ENCODE results near the gene SH3RF3. TPM values are rescaled to one million over a fixed set of nuclear protein-coding genes. Genes with fewer than 3 reads are reported as not detected.

Gene SH3RF3
- polyA plus RNA-seq, 1 of the 3 experiments (the other 2 are of a cell fraction): 1.9 TPM

GRCh38 chr2:109244750-109245382, 115.9 kb downstream of the SH3RF3 start (continued):
- TF ChIP-seq, protein P1, sequence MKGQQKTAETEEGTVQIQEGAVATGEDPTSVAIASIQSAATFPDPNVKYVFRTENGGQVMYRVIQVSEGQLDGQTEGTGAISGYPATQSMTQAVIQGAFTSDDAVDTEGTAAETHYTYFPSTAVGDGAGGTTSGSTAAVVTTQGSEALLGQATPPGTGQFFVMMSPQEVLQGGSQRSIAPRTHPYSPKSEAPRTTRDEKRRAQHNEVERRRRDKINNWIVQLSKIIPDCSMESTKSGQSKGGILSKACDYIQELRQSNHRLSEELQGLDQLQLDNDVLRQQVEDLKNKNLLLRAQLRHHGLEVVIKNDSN (IDR thresholded peaks at IDR 0.05; ENCODE audit: borderline replicate concordance, low read depth): no peak
- TF ChIP-seq, protein P2, sequence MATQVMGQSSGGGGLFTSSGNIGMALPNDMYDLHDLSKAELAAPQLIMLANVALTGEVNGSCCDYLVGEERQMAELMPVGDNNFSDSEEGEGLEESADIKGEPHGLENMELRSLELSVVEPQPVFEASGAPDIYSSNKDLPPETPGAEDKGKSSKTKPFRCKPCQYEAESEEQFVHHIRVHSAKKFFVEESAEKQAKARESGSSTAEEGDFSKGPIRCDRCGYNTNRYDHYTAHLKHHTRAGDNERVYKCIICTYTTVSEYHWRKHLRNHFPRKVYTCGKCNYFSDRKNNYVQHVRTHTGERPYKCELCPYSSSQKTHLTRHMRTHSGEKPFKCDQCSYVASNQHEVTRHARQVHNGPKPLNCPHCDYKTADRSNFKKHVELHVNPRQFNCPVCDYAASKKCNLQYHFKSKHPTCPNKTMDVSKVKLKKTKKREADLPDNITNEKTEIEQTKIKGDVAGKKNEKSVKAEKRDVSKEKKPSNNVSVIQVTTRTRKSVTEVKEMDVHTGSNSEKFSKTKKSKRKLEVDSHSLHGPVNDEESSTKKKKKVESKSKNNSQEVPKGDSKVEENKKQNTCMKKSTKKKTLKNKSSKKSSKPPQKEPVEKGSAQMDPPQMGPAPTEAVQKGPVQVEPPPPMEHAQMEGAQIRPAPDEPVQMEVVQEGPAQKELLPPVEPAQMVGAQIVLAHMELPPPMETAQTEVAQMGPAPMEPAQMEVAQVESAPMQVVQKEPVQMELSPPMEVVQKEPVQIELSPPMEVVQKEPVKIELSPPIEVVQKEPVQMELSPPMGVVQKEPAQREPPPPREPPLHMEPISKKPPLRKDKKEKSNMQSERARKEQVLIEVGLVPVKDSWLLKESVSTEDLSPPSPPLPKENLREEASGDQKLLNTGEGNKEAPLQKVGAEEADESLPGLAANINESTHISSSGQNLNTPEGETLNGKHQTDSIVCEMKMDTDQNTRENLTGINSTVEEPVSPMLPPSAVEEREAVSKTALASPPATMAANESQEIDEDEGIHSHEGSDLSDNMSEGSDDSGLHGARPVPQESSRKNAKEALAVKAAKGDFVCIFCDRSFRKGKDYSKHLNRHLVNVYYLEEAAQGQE (IDR thresholded peaks at IDR 0.05; ENCODE audit: low read depth, low read length): no peak
- no peak for TF ChIP-seq CHD2 (IDR thresholded peaks at IDR 0.05; ENCODE audit: low read length, partially characterized antibody)
- no peak for TF ChIP-seq RFX5 (IDR thresholded peaks at IDR 0.05; ENCODE audit: low read length)
- TF ChIP-seq SIN3A (IDR thresholded peaks at IDR 0.05; ENCODE audit: borderline replicate concordance, low read depth, low read length): no peak

- POLR2A ChIA-PET: no interaction called here
- DNase-seq: no peak
- CTCF ChIA-PET: interaction anchor here (0.9 kb wide), 1 partner anchor 49 kb away, joined by 3 read pairs; no protein-coding TSS in a partner anchor
- Histone ChIP-seq H3K4me2 (no peak overlapping the region), H3F3A (replicated peaks; ENCODE audit: insufficient read depth) (peaks cover 14% of the 10 kb centered on the region), H3K9ac (no peak overlapping the region), H2AFZ (ENCODE audit: low read depth) (no peak overlapping the region), H3K36me3 (replicated peaks in 1 of 2; ENCODE audit: control insufficient read depth in 1 of 2, insufficient read depth in 2 of 2, low read length in 1 of 2) (no peaks in the 10 kb centered on the region), H3K9me3 (no peaks in the 10 kb centered on the region), H3K27me3 (ENCODE audit: insufficient read depth) (no peaks in the 10 kb centered on the region), H4K20me1 (ENCODE audit: insufficient read depth) (no peaks in the 10 kb centered on the region), H3K79me2 (ENCODE audit: insufficient read depth) (peaks cover 48% of the 10 kb centered on the region), H3K4me1 (ENCODE audit: control insufficient read depth in 1 of 2, insufficient read depth in 2 of 2, low read depth in 1 of 2, low read length in 1 of 2) (peaks cover 19 to 24% of the 10 kb centered on the region in 2 experiments; a peak in 3 of 4 replicates), H3K9me2 (no peaks in the 10 kb centered on the region), H3K4me3 (ENCODE audit: low read depth in 2 of 2, low read length in 1 of 2) (no peak overlapping the region), H3K27ac (ENCODE audit: low read depth in 2 of 2, low read length in 1 of 2) (no peak overlapping the region)
- TF ChIP-seq SIN3A (IDR thresholded peaks at IDR 0.05; ENCODE audit: borderline replicate concordance, low read depth, low read length): no peak
- TF ChIP-seq GABPA (IDR thresholded peaks at IDR 0.05; ENCODE audit: low read depth): no peak
- TF ChIP-seq, protein P3, sequence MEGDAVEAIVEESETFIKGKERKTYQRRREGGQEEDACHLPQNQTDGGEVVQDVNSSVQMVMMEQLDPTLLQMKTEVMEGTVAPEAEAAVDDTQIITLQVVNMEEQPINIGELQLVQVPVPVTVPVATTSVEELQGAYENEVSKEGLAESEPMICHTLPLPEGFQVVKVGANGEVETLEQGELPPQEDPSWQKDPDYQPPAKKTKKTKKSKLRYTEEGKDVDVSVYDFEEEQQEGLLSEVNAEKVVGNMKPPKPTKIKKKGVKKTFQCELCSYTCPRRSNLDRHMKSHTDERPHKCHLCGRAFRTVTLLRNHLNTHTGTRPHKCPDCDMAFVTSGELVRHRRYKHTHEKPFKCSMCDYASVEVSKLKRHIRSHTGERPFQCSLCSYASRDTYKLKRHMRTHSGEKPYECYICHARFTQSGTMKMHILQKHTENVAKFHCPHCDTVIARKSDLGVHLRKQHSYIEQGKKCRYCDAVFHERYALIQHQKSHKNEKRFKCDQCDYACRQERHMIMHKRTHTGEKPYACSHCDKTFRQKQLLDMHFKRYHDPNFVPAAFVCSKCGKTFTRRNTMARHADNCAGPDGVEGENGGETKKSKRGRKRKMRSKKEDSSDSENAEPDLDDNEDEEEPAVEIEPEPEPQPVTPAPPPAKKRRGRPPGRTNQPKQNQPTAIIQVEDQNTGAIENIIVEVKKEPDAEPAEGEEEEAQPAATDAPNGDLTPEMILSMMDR (IDR thresholded peaks at IDR 0.05): no peak
- TF ChIP-seq TEAD4 (IDR thresholded peaks at IDR 0.05; ENCODE audit: borderline replicate concordance, insufficient read depth): no peak
- TF ChIP-seq MXI1 (IDR thresholded peaks at IDR 0.05; ENCODE audit: low read depth, low read length): no peak
- TF ChIP-seq FOXM1 (IDR thresholded peaks at IDR 0.05; ENCODE audit: low read depth): no peak
- no peak for TF ChIP-seq TCF12 (IDR thresholded peaks at IDR 0.05)
- no peak for TF ChIP-seq RAD21 (IDR thresholded peaks at IDR 0.05; ENCODE audit: low read length)
- TF ChIP-seq POLR2AphosphoS5 (IDR thresholded peaks at IDR 0.05; ENCODE audit: low read depth, low read length): no peak
- TF ChIP-seq SMC3 (IDR thresholded peaks at IDR 0.05; ENCODE audit: low read depth, low read length): no peak
- no peak for TF ChIP-seq MEF2A (IDR thresholded peaks at IDR 0.05; ENCODE audit: borderline replicate concordance, low read depth)
- no peak for TF ChIP-seq RFX5 (IDR thresholded peaks at IDR 0.05; ENCODE audit: low read length)
- no peak for TF ChIP-seq NFIC (IDR thresholded peaks at IDR 0.05; ENCODE audit: borderline replicate concordance)
- no peak for TF ChIP-seq FOSL2 (IDR thresholded peaks at IDR 0.05; ENCODE audit: borderline replicate concordance, low read depth)
- TF ChIP-seq GATA2 (CRISPR knock-in tag; IDR thresholded peaks at IDR 0.05): no peak
- no peak for TF ChIP-seq EZH2phosphoT487 (IDR thresholded peaks at IDR 0.05; ENCODE audit: borderline replicate concordance, low read depth)
- no peak for TF ChIP-seq RCOR1 (IDR thresholded peaks at IDR 0.05; ENCODE audit: low read length)
- TF ChIP-seq, protein P4, sequence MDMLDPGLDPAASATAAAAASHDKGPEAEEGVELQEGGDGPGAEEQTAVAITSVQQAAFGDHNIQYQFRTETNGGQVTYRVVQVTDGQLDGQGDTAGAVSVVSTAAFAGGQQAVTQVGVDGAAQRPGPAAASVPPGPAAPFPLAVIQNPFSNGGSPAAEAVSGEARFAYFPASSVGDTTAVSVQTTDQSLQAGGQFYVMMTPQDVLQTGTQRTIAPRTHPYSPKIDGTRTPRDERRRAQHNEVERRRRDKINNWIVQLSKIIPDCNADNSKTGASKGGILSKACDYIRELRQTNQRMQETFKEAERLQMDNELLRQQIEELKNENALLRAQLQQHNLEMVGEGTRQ (IDR thresholded peaks at IDR 0.05; ENCODE audit: borderline replicate concordance, low read depth, low read length): no peak
- TF ChIP-seq JUND (IDR thresholded peaks at IDR 0.05): no peak
- no peak for TF ChIP-seq CHD2 (IDR thresholded peaks at IDR 0.05; ENCODE audit: low read length, partially characterized antibody)
- WGBS (ENCODE audit: low lambda C conversion rate): 97% methylated on average over 10 of the region's 10 CpGs
Measured at GRCh38 chr2:109246176-109246575, 117.2 kb downstream of the SH3RF3 start.

All from SK-N-SH (cell line).